Stimulated activated CD4-positive, alpha-beta T cell treated with anti-CD3 and anti-CD28 coated beads, Interleukin-1b, Interleukin-23, amount 100 ng/mL, for 24 hours (primary cell): ENCODE results near the gene YAE1.

Experiments used
- DNase-seq, 4 experiments: peaks; one replicate each; pipeline ENCODE4 v3.0.0-alpha.2; 2020; ENCODE audit warnings: low read depth in 4 of 4, low spot score in 1 of 4

YAE1 gene

GRCh38 chr7:39554583-39555165, 11.5 kb upstream of the YAE1 start:
- no peak for DNase-seq

GRCh38 chr7:39557222-39557621, 9.0 kb upstream of the YAE1 start:
- no peak for DNase-seq

GRCh38 chr7:39557911-39558310, 8.3 kb upstream of the YAE1 start:
- DNase-seq, result no peak

GRCh38 chr7:39560408-39560807, 5.8 kb upstream of the YAE1 start:
- DNase-seq, result no peak

- no peak for DNase-seq
Measured at GRCh38 chr7:39560997-39561396, 5.2 kb upstream of the YAE1 start.

- DNase-seq, result no peak
Measured at GRCh38 chr7:39565538-39565937, 666 bp upstream of the YAE1 start.

- DNase-seq, result no peak
Measured at GRCh38 chr7:39567294-39567693, 1.1 kb downstream of the YAE1 start.

- DNase-seq, result no peak
Measured at GRCh38 chr7:39574673-39575349, 8.6 kb downstream of the YAE1 start.

GRCh38 chr7:39577229-39577874, 11.1 kb downstream of the YAE1 start:
- DNase-seq, result no peak

GRCh38 chr7:39580149-39580874, 14.1 kb downstream of the YAE1 start:
- peak; percentile 53 to 60 (median 58) for DNase-seq

GRCh38 chr7:39582536-39582935, 16.3 kb downstream of the YAE1 start:
- DNase-seq, result no peak

GRCh38 chr7:39583539-39583938, 17.3 kb downstream of the YAE1 start:
- no peak for DNase-seq

GRCh38 chr7:39587393-39587792, 21.2 kb downstream of the YAE1 start:
- DNase-seq, result no peak

GRCh38 chr7:39588416-39588815, 22.2 kb downstream of the YAE1 start:
- DNase-seq, result no peak

GRCh38 chr7:39589323-39590111, 23.3 kb downstream of the YAE1 start:
- DNase-seq, result peak in 3 of 4 experiments; percentile 35 to 39 (median 39)

GRCh38 chr7:39592586-39592985, 26.4 kb downstream of the YAE1 start:
- no peak for DNase-seq

- no peak for DNase-seq
Measured at GRCh38 chr7:39594988-39595620, 28.9 kb downstream of the YAE1 start.

GRCh38 chr7:39602351-39602750, 36.1 kb downstream of the YAE1 start:
- DNase-seq, result no peak

- DNase-seq, result no peak
Measured at GRCh38 chr7:39603924-39604323, 37.7 kb downstream of the YAE1 start.

- no peak for DNase-seq
Measured at GRCh38 chr7:39605087-39605486, 38.9 kb downstream of the YAE1 start.

GRCh38 chr7:39606352-39606751, 40.1 kb downstream of the YAE1 start:
- DNase-seq, result no peak
